ENCODE data around the gene HOXD10. TPM values are rescaled to one million over a fixed set of nuclear protein-coding genes. Genes with fewer than 3 reads are reported as not detected.

Gene HOXD10
- total RNA-seq, 2 experiments from 2014 or later, result not detected

- ChIA-PET POLR2A (no interaction called here), CTCF (no interaction called here)
Observed at GRCh38 chr2:176092270-176093144, 24.1 kb upstream of the HOXD10 start, which contains the start of gene HOXD13. Gene HOXD13 (plus strand): TSS chr2:176092721. CDS start chr2:176092891, 170 bp downstream.

GRCh38 chr2:176093145-176093897, 23.3 kb upstream of the HOXD10 start:
- CTCF ChIA-PET, result interaction anchor here (1.2 kb wide), 1 partner anchor 402 kb away, joined by 4 read pairs; no protein-coding TSS in a partner anchor

GRCh38 chr2:176093898-176094249, 22.7 kb upstream of the HOXD10 start:
- CTCF ChIA-PET, result interaction anchor here (1.2 kb wide), 1 partner anchor 403 kb away, joined by 4 read pairs; no protein-coding TSS in a partner anchor
- POLR2A ChIA-PET, result no interaction called here

More at GRCh38 chr2:176093145-176093897, 23.3 kb upstream of the HOXD10 start:
- POLR2A ChIA-PET, result no interaction called here

- ChIA-PET CTCF (interaction anchor here (0.6 to 1.2 kb wide), 2 partner anchors 57 to 403 kb away, joined by 3 to 4 read pairs; no protein-coding TSS in a partner anchor), POLR2A (no interaction called here)
Observed at GRCh38 chr2:176094349-176094748, 22.2 kb upstream of the HOXD10 start.

GRCh38 chr2:176095421-176095820, 21.2 kb upstream of the HOXD10 start:
- ChIA-PET CTCF (no interaction called here), POLR2A (no interaction called here)

- POLR2A ChIA-PET, result no interaction called here
- CTCF ChIA-PET, result interaction anchor here (0.5 to 2.1 kb wide), 4 partner anchors 8 to 784 kb away, joined by 3 to 14 read pairs (median 6); partner anchors contain the start of gene HOXD11
Observed at GRCh38 chr2:176096243-176096985, 20.2 kb upstream of the HOXD10 start.

GRCh38 chr2:176096986-176097819, 19.4 kb upstream of the HOXD10 start:
- CTCF ChIA-PET, result interaction anchor here (0.5 to 2.1 kb wide), 9 partner anchors 8 to 1813 kb away, joined by 3 to 14 read pairs (median 5); partner anchors contain the start of gene HOXD11
- POLR2A ChIA-PET, result no interaction called here

- ChIA-PET CTCF (interaction anchor here (0.5 to 2.1 kb wide), 9 partner anchors 9 to 1813 kb away, joined by 3 to 14 read pairs (median 5); partner anchors contain the start of gene HOXD11), POLR2A (no interaction called here)
Observed at GRCh38 chr2:176097820-176098365, 18.7 kb upstream of the HOXD10 start.

- ChIA-PET CTCF (interaction anchor here (0.7 to 2.1 kb wide), 6 partner anchors 8 to 411 kb away, joined by 3 to 14 read pairs (median 6); partner anchors contain the start of gene HOXD11), POLR2A (no interaction called here)
Observed at GRCh38 chr2:176098366-176099158, 18.0 kb upstream of the HOXD10 start.

GRCh38 chr2:176099159-176099727, 17.3 kb upstream of the HOXD10 start:
- POLR2A ChIA-PET, result no interaction called here
- CTCF ChIA-PET, result no interaction called here

- ChIA-PET CTCF (no interaction called here), POLR2A (no interaction called here)
Observed at GRCh38 chr2:176099728-176100546, 16.6 kb upstream of the HOXD10 start, which contains the start of gene HOXD12. Gene HOXD12 (plus strand): TSS chr2:176099795. CDS start chr2:176099802, 7 bp downstream.

- ChIA-PET POLR2A (no interaction called here), CTCF (no interaction called here)
Observed at GRCh38 chr2:176100547-176101140, 15.9 kb upstream of the HOXD10 start.

- ChIA-PET POLR2A (no interaction called here), CTCF (no interaction called here)
Observed at GRCh38 chr2:176101216-176101830, 15.3 kb upstream of the HOXD10 start.

- POLR2A ChIA-PET, result no interaction called here
- CTCF ChIA-PET, result no interaction called here
Observed at GRCh38 chr2:176101842-176102241, 14.7 kb upstream of the HOXD10 start.

GRCh38 chr2:176102309-176102866, 14.2 kb upstream of the HOXD10 start:
- CTCF ChIA-PET, result no interaction called here
- POLR2A ChIA-PET, result no interaction called here
